Breast epithelium (tissue), 4 donors: ENCODE results near the gene ITGAE. TPM values are rescaled to one million over a fixed set of nuclear protein-coding genes. Genes with fewer than 3 reads are reported as not detected.

ENCODE experiments used
- DNase-seq, 2 donors: peaks; one replicate each; pipeline ENCODE4 v3.0.0-alpha.2; 2019; ENCODE audit warnings: low spot score in 2 of 2
- H3K27ac ChIP-seq, 2 donors: fragments of 200-600 bp; sonication (generic) in 1 of 2; one replicate each; pipeline ENCODE4 v1.5.1; 2016 to 2019; ENCODE audit warnings: mild to moderate bottlenecking in 1 of 2
- H3K27me3 ChIP-seq, 2 donors: fragments of 200-600 bp; sonication (generic) in 1 of 2; one replicate each; pipeline versions ENCODE4 v1.5.1 to v1.6.0; 2017 to 2019; ENCODE audit warnings: control low read depth in 1 of 2, mild to moderate bottlenecking in 1 of 2
- H3K36me3 ChIP-seq: fragments of 200-600 bp; one replicate; pipeline ENCODE4 v1.5.1; 2019
- H3K4me1 ChIP-seq, 2 donors: fragments of 200-600 bp; sonication (generic); one replicate each; pipeline ENCODE4 v1.5.1; 2016 to 2019; ENCODE audit warnings: control low read depth in 1 of 2
- H3K4me3 ChIP-seq, 3 donors: fragments of 200-600 bp; sonication (generic); 1 replicate in 2 of 3; 2 replicates in 1 of 3; pipeline ENCODE4 v1.5.1; 2016 to 2019; ENCODE audit warnings: mild to moderate bottlenecking in 3 of 3, moderate library complexity in 2 of 3
- H3K9me3 ChIP-seq, 2 donors: fragments of 200-600 bp; sonication (generic) in 1 of 2; one replicate each; pipeline ENCODE4 v1.5.1; 2016 to 2019; ENCODE audit warnings: control low read depth in 1 of 2
- POLR2A ChIP-seq: fragments of 450-650 bp; IDR thresholded peaks from one replicate; pipeline ENCODE4 v1.6.1; 2016; ENCODE audit warnings: antibody characterized with exemption, mild to moderate bottlenecking, moderate library complexity
- POLR2AphosphoS5 ChIP-seq, 3 donors: sonication (generic); formaldehyde crosslinking; IDR thresholded peaks; one replicate each; pipeline ENCODE4 v1.6.1; 2017; ENCODE audit warnings: antibody characterized with exemption in 3 of 3
- intact Hi-C: fragments of 100-400 bp; cut with DNase I; formaldehyde crosslinking; loops from one replicate; pipeline ENCODE4 v1.15.1; 2023; ENCODE audit warnings: low total_unique reads
- total RNA-seq, 3 donors: library from RNA; depleted of rRNA; stranded (reverse); fragments of >200 nt; gene quantifications; one replicate each; pipeline ENCODE4 v1.1.0, GENCODE V29; 2016
- TF ChIP-seq, protein P1 (sequence below), 3 donors: fragments of 450-650 bp; IDR thresholded peaks; one replicate each; pipeline ENCODE4 v1.5.1; 2016 to 2017; ENCODE audit warnings: antibody characterized with exemption in 3 of 3, mild to moderate bottlenecking in 3 of 3, moderate library complexity in 3 of 3

ITGAE gene
- total RNA-seq, 3 donors from 2014 or later, result 26.5 to 31.2 (median 27.1) TPM

GRCh38 chr17:3699951-3700350, 101.0 kb downstream of the ITGAE start:
- Histone ChIP-seq H3K27ac (no peak overlapping the region), H3K36me3 (no peaks in the 10 kb centered on the region), H3K9me3 (peaks cover 0 to 10% of the 10 kb centered on the region in 2 donors), H3K27me3 (peaks cover 5 to 26% of the 10 kb centered on the region in 2 donors), H3K4me3 (no peak overlapping the region), H3K4me1 (peaks cover 0 to 4% of the 10 kb centered on the region in 2 donors)
- intact Hi-C loops, result no loop called here
- TF ChIP-seq POLR2A (no peak), POLR2AphosphoS5 (IDR thresholded peaks at IDR 0.05) (no peak)
- TF ChIP-seq, protein P1, sequence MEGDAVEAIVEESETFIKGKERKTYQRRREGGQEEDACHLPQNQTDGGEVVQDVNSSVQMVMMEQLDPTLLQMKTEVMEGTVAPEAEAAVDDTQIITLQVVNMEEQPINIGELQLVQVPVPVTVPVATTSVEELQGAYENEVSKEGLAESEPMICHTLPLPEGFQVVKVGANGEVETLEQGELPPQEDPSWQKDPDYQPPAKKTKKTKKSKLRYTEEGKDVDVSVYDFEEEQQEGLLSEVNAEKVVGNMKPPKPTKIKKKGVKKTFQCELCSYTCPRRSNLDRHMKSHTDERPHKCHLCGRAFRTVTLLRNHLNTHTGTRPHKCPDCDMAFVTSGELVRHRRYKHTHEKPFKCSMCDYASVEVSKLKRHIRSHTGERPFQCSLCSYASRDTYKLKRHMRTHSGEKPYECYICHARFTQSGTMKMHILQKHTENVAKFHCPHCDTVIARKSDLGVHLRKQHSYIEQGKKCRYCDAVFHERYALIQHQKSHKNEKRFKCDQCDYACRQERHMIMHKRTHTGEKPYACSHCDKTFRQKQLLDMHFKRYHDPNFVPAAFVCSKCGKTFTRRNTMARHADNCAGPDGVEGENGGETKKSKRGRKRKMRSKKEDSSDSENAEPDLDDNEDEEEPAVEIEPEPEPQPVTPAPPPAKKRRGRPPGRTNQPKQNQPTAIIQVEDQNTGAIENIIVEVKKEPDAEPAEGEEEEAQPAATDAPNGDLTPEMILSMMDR (IDR thresholded peaks at IDR 0.05), result no peak
- DNase-seq, result no peak

DNA sequence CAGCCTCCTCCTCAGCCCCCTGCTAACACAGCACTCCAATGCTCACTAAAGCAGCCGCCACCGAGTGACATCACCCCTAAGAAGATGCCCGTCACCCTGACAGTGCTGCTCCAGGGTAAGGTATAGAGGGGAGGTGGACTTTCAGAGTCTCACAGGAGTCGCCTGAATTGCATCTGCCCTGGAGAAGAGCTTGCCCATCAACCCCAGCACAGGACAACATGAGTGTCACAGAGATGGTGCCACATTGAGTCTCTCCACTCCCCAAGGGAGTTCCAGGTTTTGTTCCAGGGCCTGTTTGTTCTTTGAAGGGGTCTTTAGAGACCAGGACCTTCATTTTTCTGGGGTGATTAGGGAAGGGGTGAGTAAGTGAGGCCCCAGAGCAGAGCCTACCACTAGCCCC, 102.8 kb downstream of the ITGAE start:
- Histone ChIP-seq H3K9me3 (peaks cover 0 to 10% of the 10 kb centered on the region in 2 donors), H3K4me1 (peaks cover 0 to 4% of the 10 kb centered on the region in 2 donors), H3K27ac (no peak overlapping the region), H3K36me3 (no peaks in the 10 kb centered on the region), H3K4me3 (no peak overlapping the region), H3K27me3 (peaks cover 8 to 41% of the 10 kb centered on the region in 2 donors)
- intact Hi-C loops, result no loop called here
- TF ChIP-seq POLR2A (no peak), POLR2AphosphoS5 (IDR thresholded peaks at IDR 0.05) (no peak)
- TF ChIP-seq, protein P1 (IDR thresholded peaks at IDR 0.05), result no peak
- no peak for DNase-seq

DNA sequence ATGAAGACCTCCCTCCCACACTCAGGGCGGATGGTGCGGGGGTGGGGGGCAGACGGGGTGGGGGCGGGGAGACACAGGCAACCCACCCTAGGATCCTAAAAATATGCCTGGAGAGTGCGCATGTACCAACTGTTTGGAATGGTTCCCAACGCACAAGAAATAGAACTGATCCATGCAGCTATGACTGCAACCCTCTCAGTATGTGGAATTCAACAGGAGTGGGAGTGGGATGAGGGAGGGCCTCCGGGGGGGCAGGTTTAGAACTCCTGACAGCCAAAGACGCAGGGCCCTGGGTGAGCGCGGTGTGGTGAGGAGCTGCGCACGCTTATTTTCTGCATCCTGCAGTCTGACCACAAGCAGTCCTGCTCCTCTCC, 103.9 kb downstream of the ITGAE start:
- Histone ChIP-seq H3K27me3 (peaks cover 8 to 48% of the 10 kb centered on the region in 2 donors), H3K9me3 (peaks cover 0 to 10% of the 10 kb centered on the region in 2 donors), H3K4me1 (peaks cover 0 to 4% of the 10 kb centered on the region in 2 donors), H3K36me3 (no peaks in the 10 kb centered on the region), H3K4me3 (no peak overlapping the region), H3K27ac (no peak overlapping the region)
- no peak for TF ChIP-seq POLR2AphosphoS5 (IDR thresholded peaks at IDR 0.05)
- TF ChIP-seq POLR2A, result no peak
- TF ChIP-seq, protein P1 (IDR thresholded peaks at IDR 0.05), result no peak
- DNase-seq, result no peak
- intact Hi-C loops, result no loop called here

GRCh38 chr17:3695723-3696411, 105.1 kb downstream of the ITGAE start, which contains the start of gene P2RX5:
TSS of gene P2RX5 (minus strand) at chr17:3696155. CDS start at chr17:3696005, 150 bp downstream.
- Histone ChIP-seq H3K27ac (no peak within 1 kb of the TSS), H3K27me3 (peaks cover 8 to 58% of the 10 kb centered on the region in 2 donors), H3K36me3 (no peaks in the 10 kb centered on the region), H3K9me3 (peaks cover 0 to 10% of the 10 kb centered on the region in 2 donors), H3K4me1 (peaks cover 0 to 4% of the 10 kb centered on the region in 2 donors), H3K4me3 (peak within 1 kb of the TSS; percentile 30 to 68 (median 49))
- no peak for DNase-seq
- TF ChIP-seq POLR2A, result no peak
- TF ChIP-seq, protein P1 (IDR thresholded peaks at IDR 0.05), result no peak
- TF ChIP-seq POLR2AphosphoS5 (IDR thresholded peaks at IDR 0.05), result no peak
- intact Hi-C loops, result no loop called here

DNA sequence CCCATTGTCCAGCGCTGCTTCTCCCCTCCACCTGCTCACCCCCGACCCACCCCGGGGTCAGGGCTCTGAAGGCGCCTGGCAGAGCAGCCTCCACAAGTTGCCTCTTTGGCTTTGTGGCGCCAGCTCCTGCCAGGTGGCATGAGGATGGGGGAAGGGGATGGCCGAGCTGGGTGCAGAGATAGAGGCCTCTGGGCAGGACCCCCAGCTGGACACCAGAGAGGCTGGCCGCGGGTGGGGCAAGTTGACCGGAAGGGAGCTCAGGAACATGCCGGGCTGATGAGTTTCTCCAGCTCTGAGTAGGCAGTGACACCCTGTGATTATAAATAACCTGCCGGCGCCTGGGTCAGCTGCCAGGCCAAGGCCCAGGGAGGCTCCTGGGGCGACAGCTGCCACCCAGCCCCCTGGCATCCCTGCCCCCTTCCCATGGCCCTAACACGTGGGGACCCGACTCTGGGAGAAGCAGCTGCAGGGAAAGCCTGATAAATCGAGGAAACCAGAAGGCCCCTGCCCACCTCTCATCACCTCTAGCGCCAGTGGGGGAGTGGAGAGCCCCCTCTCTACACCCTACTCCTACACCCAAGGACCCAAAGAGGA, 105.8 kb downstream of the ITGAE start:
- Histone ChIP-seq H3K9me3 (peaks cover 0 to 10% of the 10 kb centered on the region in 2 donors), H3K27ac (no peak overlapping the region), H3K4me1 (peaks cover 0 to 4% of the 10 kb centered on the region in 2 donors), H3K4me3 (peak overlapping the region; percentile 30 to 68 (median 49)), H3K27me3 (peaks cover 8 to 64% of the 10 kb centered on the region in 2 donors), H3K36me3 (no peaks in the 10 kb centered on the region)
- TF ChIP-seq, protein P1 (IDR thresholded peaks at IDR 0.05), result no peak
- TF ChIP-seq POLR2AphosphoS5 (IDR thresholded peaks at IDR 0.05) (no peak), POLR2A (no peak)
- intact Hi-C loops, result no loop called here
- DNase-seq, result no peak
